GM21786 (cell line): ENCODE data around the gene PIP4K2C.
A peak's percentile ranks its signal among the peaks of the same experiment; 100 is the strongest.

Source experiments
- ATAC-seq: cut with Tn5 transposase; IDR thresholded peaks from one replicate; pipeline ENCODE4 v1.9.1; 2021; ENCODE audit not compliant: unreplicated experiment

PIP4K2C gene

GRCh38 chr12:57590864-57591781, at the start of gene PIP4K2C:
Gene PIP4K2C (plus strand): TSS chr12:57591192. CDS start chr12:57591290, 98 bp downstream.
- ATAC-seq = peak; percentile 95

- no peak for ATAC-seq
Measured at GRCh38 chr12:57541717-57542116, 49.3 kb upstream of the PIP4K2C start.

- ATAC-seq = no peak
Measured at GRCh38 chr12:57543581-57543980, 47.4 kb upstream of the PIP4K2C start.

- no peak for ATAC-seq
Measured at GRCh38 chr12:57545809-57546437, 45.1 kb upstream of the PIP4K2C start.

- peak; percentile 99 for ATAC-seq
Measured at GRCh38 chr12:57546438-57547287, 44.3 kb upstream of the PIP4K2C start, which contains the start of gene DCTN2. Gene DCTN2 (minus strand): TSS chr12:57547192. CDS start chr12:57547063, 129 bp downstream.

- ATAC-seq = no peak
Measured at GRCh38 chr12:57547288-57548012, 43.5 kb upstream of the PIP4K2C start.

GRCh38 chr12:57548013-57548315, 43.0 kb upstream of the PIP4K2C start:
- no peak for ATAC-seq

GRCh38 chr12:57548488-57548887, 42.5 kb upstream of the PIP4K2C start:
- ATAC-seq = no peak

- ATAC-seq = no peak
Measured at GRCh38 chr12:57549203-57549908, 41.6 kb upstream of the PIP4K2C start.

GRCh38 chr12:57549909-57550640, 40.9 kb upstream of the PIP4K2C start, which contains the start of gene KIF5A:
Gene KIF5A (plus strand): TSS chr12:57550044. CDS start chr12:57550272, 228 bp downstream.
- ATAC-seq = no peak

GRCh38 chr12:57550641-57551549, 40.1 kb upstream of the PIP4K2C start:
- ATAC-seq = no peak

GRCh38 chr12:57551637-57552305, 39.2 kb upstream of the PIP4K2C start:
- ATAC-seq = no peak

GRCh38 chr12:57552306-57552651, 38.7 kb upstream of the PIP4K2C start:
- no peak for ATAC-seq

GRCh38 chr12:57552835-57553313, 38.1 kb upstream of the PIP4K2C start:
- ATAC-seq = no peak

- no peak for ATAC-seq
Measured at GRCh38 chr12:57553343-57554202, 37.4 kb upstream of the PIP4K2C start.

- ATAC-seq = no peak
Measured at GRCh38 chr12:57554453-57554852, 36.5 kb upstream of the PIP4K2C start.

- ATAC-seq = no peak
Measured at GRCh38 chr12:57554897-57555296, 36.1 kb upstream of the PIP4K2C start.
